Stimulated activated CD4-positive, alpha-beta T cell treated with anti-CD3 and anti-CD28 coated beads, Interleukin-2, amount 100 ng/mL, for 24 hours (primary cell): ENCODE data around the gene TARBP2.
A peak's percentile ranks its signal among the peaks of the same experiment; 100 is the strongest.

Source experiments
- DNase-seq, 2 donors: peaks; one replicate each; pipeline ENCODE4 v3.0.0-alpha.2; 2020

Gene TARBP2

GRCh38 chr12:53500776-53501614 is at the start of gene TARBP2:
Gene TARBP2 (plus strand): TSS chr12:53501283. CDS start chr12:53501409, 126 bp downstream.
- peak; percentile 93 to 97 for DNase-seq

GRCh38 chr12:53451661-53452158 is 49.4 kb upstream of the TARBP2 start, which contains the start of gene PCBP2:
Gene PCBP2 (plus strand): TSS chr12:53452102. CDS start chr12:53454801, 2,699 bp downstream.
- DNase-seq: peak; percentile 96 to 98

GRCh38 chr12:53452159-53453077 is 48.7 kb upstream of the TARBP2 start:
- DNase-seq: peak; percentile 73 to 80

GRCh38 chr12:53453953-53454640 is 47.0 kb upstream of the TARBP2 start:
- no peak for DNase-seq

GRCh38 chr12:53454707-53455106 is 46.4 kb upstream of the TARBP2 start:
- no peak for DNase-seq

GRCh38 chr12:53456654-53457366 is 44.3 kb upstream of the TARBP2 start:
- DNase-seq: no peak

GRCh38 chr12:53459097-53459496 is 42.0 kb upstream of the TARBP2 start:
- no peak for DNase-seq

GRCh38 chr12:53461059-53461458 is 40.0 kb upstream of the TARBP2 start:
- no peak for DNase-seq

GRCh38 chr12:53461591-53461990 is 39.5 kb upstream of the TARBP2 start:
- DNase-seq: no peak

- DNase-seq: no peak
These were observed 38.1 kb upstream of the TARBP2 start for GRCh38 chr12:53462935-53463334.

GRCh38 chr12:53463802-53464560 is 37.1 kb upstream of the TARBP2 start:
- no peak for DNase-seq

GRCh38 chr12:53464685-53465418 is 36.2 kb upstream of the TARBP2 start:
- no peak for DNase-seq

- DNase-seq: no peak
These were observed 35.4 kb upstream of the TARBP2 start for GRCh38 chr12:53465679-53466078.

- DNase-seq: no peak
These were observed 34.4 kb upstream of the TARBP2 start for GRCh38 chr12:53466640-53467039.

- DNase-seq: no peak
These were observed 34.0 kb upstream of the TARBP2 start for GRCh38 chr12:53467082-53467481.

GRCh38 chr12:53467880-53468279 is 33.2 kb upstream of the TARBP2 start:
- no peak for DNase-seq

- DNase-seq: no peak
These were observed 32.8 kb upstream of the TARBP2 start for GRCh38 chr12:53468282-53468681.

GRCh38 chr12:53472056-53472582 is 29.0 kb upstream of the TARBP2 start:
- no peak for DNase-seq

GRCh38 chr12:53474077-53474476 is 27.0 kb upstream of the TARBP2 start:
- no peak for DNase-seq

GRCh38 chr12:53474819-53475218 is 26.3 kb upstream of the TARBP2 start:
- DNase-seq: no peak
